Measurements from ENCODE around the gene STXBP6. TPM values are rescaled to one million over a fixed set of nuclear protein-coding genes. Genes with fewer than 3 reads are reported as not detected.

Gene STXBP6
- total and polyA plus RNA-seq, 2 of the 13 experiments (the other 11 are each of a cell fraction or from before 2014, with no cell fraction given): 35.3 to 42.8 TPM

- 0 out of 2 replicates have a peak, but pooled peaks have one; percentile 5 for TF ChIP-seq HMG20A (CRISPR knock-in tag; IDR thresholded peaks at IDR 0.05; ENCODE audit: borderline replicate concordance)
- TF ChIP-seq ZNF101 (CRISPR knock-in tag; IDR thresholded peaks at IDR 0.05; ENCODE audit: borderline replicate concordance, low read depth): no peak
- TF ChIP-seq ZMYM4 (CRISPR knock-in tag; IDR thresholded peaks at IDR 0.05): peak; percentile 76
- TF ChIP-seq PLRG1 (conservative IDR thresholded peaks at IDR 0.05): no peak
- peak; percentile 37; the same call in 1 of the 2 replicates for TF ChIP-seq HNF4A (CRISPR knock-in tag; IDR thresholded peaks at IDR 0.05)
Measured at GRCh38 chr14:25004389-25004809, 45.5 kb downstream of the STXBP6 start (continued).

GRCh38 chr14:25003537-25003936 is 46.4 kb downstream of the STXBP6 start:
- WGBS (ENCODE audit: low lambda C conversion rate): 92% methylated on average over 1 of the region's 1 CpG
- FAIRE-seq: no peak
- ChIA-PET CTCF (ENCODE audit: low intra/inter-chr PET ratio, low total read pairs) (no interaction called here), POLR2A (no interaction called here)
- H4K20me1 ChIP-seq (ENCODE audit: insufficient read depth, low read length): no peaks in the 10 kb centered on the region
- H3K9me3 ChIP-seq (ENCODE audit: low read length): no peaks in the 10 kb centered on the region
- H3K79me2 ChIP-seq (ENCODE audit: insufficient read depth, low read length): peaks cover 3% of the 10 kb centered on the region
- DNase-seq (ENCODE audit: low spot score): no peak
- peaks cover 44% of the 10 kb centered on the region for H3K4me1 ChIP-seq (ENCODE audit: insufficient read depth, low read length)
- H3K4me2 ChIP-seq (ENCODE audit: low read depth, low read length): no peak overlapping the region
- no peak overlapping the region for H3K9ac ChIP-seq (ENCODE audit: insufficient read depth, low read depth, low read length)
- in situ Hi-C loops (cut with HindIII; ENCODE audit: extremely low pct_ligation_motif_present, low pct_unique_long_range_greater_than_20kb): no loop called here
- intact Hi-C loops (cut with micrococcal nuclease; ENCODE audit: unreplicated experiment): no loop called here
- no peak overlapping the region for H3K4me3 ChIP-seq (replicated peaks in 1 of 3; ENCODE audit: insufficient read depth in 1 of 3, low read depth in 2 of 3, low read length in 3 of 3)
- no TSS peak for BruUV-seq (replicated peaks)
- H3K27ac ChIP-seq (ENCODE audit: extremely low read length, insufficient read depth, low read length): no peak overlapping the region
- H3K36me3 ChIP-seq (replicated peaks in 1 of 2; ENCODE audit: control insufficient read depth in 1 of 2, insufficient read depth in 2 of 2, low read length in 2 of 2): no peaks in the 10 kb centered on the region
- ATAC-seq: no peak
- no peak overlapping the region for H2AFZ ChIP-seq (ENCODE audit: low read length)
- TF ChIP-seq ZNF609 (CRISPR knock-in tag; IDR thresholded peaks at IDR 0.05; ENCODE audit: borderline replicate concordance) (no peak), ZBTB49 (CRISPR knock-in tag; IDR thresholded peaks at IDR 0.05; ENCODE audit: borderline replicate concordance) (0 out of 2 replicates have a peak, but pooled peaks have one; percentile 38)
- no peaks in the 10 kb centered on the region for H3K27me3 ChIP-seq (ENCODE audit: control insufficient read depth in 1 of 2, insufficient read depth in 2 of 2, low read length in 2 of 2)

All from HepG2 (cell line).